GM23248 (cell line): ENCODE results near the gene WNK4.

Experiments used
- EZH2 ChIP-seq: fragments of 200-600 bp; sonication (generic); IDR thresholded peaks from 2 replicates; pipeline ENCODE4 v1.6.1; 2018; ENCODE audit warnings: antibody characterized with exemption, mild to moderate bottlenecking; ENCODE audit not compliant: insufficient read depth, poor library complexity, severe bottlenecking
- EZH2phosphoT487 ChIP-seq: fragments of 200-600 bp; sonication (generic); IDR thresholded peaks from 2 replicates; pipeline ENCODE4 v1.6.1; 2018; ENCODE audit warnings: antibody characterized with exemption, moderate library complexity, mild to moderate bottlenecking, low read depth; ENCODE audit not compliant: insufficient read depth

- TF ChIP-seq EZH2phosphoT487 (no peak), EZH2 (no peak)
These were observed 29.6 kb upstream of the WNK4 start for GRCh38 chr17:42750739-42751344.
